HCT116 (cell line): ENCODE results near the gene SLC25A21. TPM values are rescaled to one million over a fixed set of nuclear protein-coding genes. Genes with fewer than 3 reads are reported as not detected.

Experiments
- ATAC-seq: fragments of 200-7000 bp; cut with Tn5 transposase; 2 replicates; pipeline ENCODE4 v1.9.1; 2020; ENCODE audit warnings: mild to moderate bottlenecking, moderate library complexity
- BruUV-seq: library from RNA; stranded (reverse); fragments of 400-500 nt; replicated peaks from 2 replicates; lab custom pipeline; 2021; lab: Mats Ljungman, UMichigan
- CTCF ChIA-PET: fragments of 300-600 bp; sonication (Branson Sonifier 250); formaldehyde crosslinking; loops from one replicate; lab custom pipeline; 2021; ENCODE audit warnings: antibody characterized with exemption; lab: Charles Lee
- POLR2A ChIA-PET: fragments of 300-600, 350-600 bp; sonication (Branson Sonifier 250); formaldehyde crosslinking; loops from one replicate; lab custom pipeline; 2021; ENCODE audit warnings: antibody characterized with exemption; lab: Charles Lee
- RAD21 ChIA-PET, 2 experiments: fragments of 300-600 bp; sonication (Branson Sonifier 250); formaldehyde crosslinking; loops; one replicate each; lab custom pipeline; 2023; ENCODE audit warnings: low total read pairs in 2 of 2; ENCODE audit not compliant: uncharacterized antibody in 2 of 2, unreplicated experiment in 2 of 2, low non-redundant PET in 1 of 2; lab: Charles Lee
- DNase-seq: peaks from one replicate; pipeline ENCODE4 v3.0.0-alpha.2; 2010; ENCODE audit warnings: low read depth, low spot score
- H2AFZ ChIP-seq: fragments of 200-600 bp; shearing (Covaris generic), sonication (generic); 2 replicates; pipeline ENCODE4 v1.6.1; 2017; ENCODE audit warnings: low read depth, mixed run types, mixed read lengths, antibody characterized with exemption, low read length; ENCODE audit not compliant: poor library complexity, severe bottlenecking
- H3K27ac ChIP-seq: 2 replicates; pipeline ENCODE4 v1.5.1; 2012; ENCODE audit warnings: low read depth, low read length
- H3K27me3 ChIP-seq: fragments of 200-600 bp; sonication (generic); 2 replicates; pipeline ENCODE4 v1.6.1; 2016; ENCODE audit warnings: mixed run types, low read length, mixed read lengths; ENCODE audit not compliant: insufficient read depth
- H3K36me3 ChIP-seq, 2 experiments: fragments of 200-500 bp in 1 of 2; fragments of 200-600 bp in 1 of 2; sonication (Bioruptor generic) in 1 of 2; sonication (generic) in 1 of 2; 2 replicates each; pipeline versions ENCODE4 v1.5.1 to v1.6.1; 2014 to 2016; ENCODE audit warnings: low read length in 2 of 2, inconsistent platforms in 1 of 2, mixed read lengths in 1 of 2, mixed run types in 1 of 2; ENCODE audit not compliant: insufficient read depth in 2 of 2, control insufficient read depth in 1 of 2
- H3K4me1 ChIP-seq, 2 experiments: fragments of 200-600 bp in 1 of 2; sonication (generic) in 1 of 2; 2 replicates each; pipeline versions ENCODE4 v1.5.1 to v1.6.1; 2012 to 2017; ENCODE audit warnings: low read length in 2 of 2, inconsistent platforms in 1 of 2, mild to moderate bottlenecking in 1 of 2, mixed read lengths in 1 of 2, mixed run types in 1 of 2, moderate library complexity in 1 of 2; ENCODE audit not compliant: insufficient read depth in 2 of 2, control insufficient read depth in 1 of 2
- H3K4me2 ChIP-seq: fragments of 200-600 bp; sonication (generic); 2 replicates; pipeline ENCODE4 v1.6.1; 2017; ENCODE audit warnings: mixed run types, low read length, mixed read lengths
- H3K4me3 ChIP-seq, 2 experiments: fragments of 200-600 bp in 1 of 2; sonication (generic) in 1 of 2; replicated peaks in 1 of 2; 2 replicates each; pipeline ENCODE4 v1.5.1; 2011 to 2016; ENCODE audit warnings: low read length in 2 of 2, control low read depth in 1 of 2, low read depth in 1 of 2, mild to moderate bottlenecking in 1 of 2, mixed read lengths in 1 of 2, mixed run types in 1 of 2
- H3K79me2 ChIP-seq: fragments of 200-600 bp; sonication (generic); 2 replicates; pipeline ENCODE4 v1.6.1; 2017; ENCODE audit warnings: mild to moderate bottlenecking, mixed run types, low read length, moderate library complexity, mixed read lengths; ENCODE audit not compliant: insufficient read depth
- H3K9ac ChIP-seq: fragments of 200-600 bp; sonication (generic); 2 replicates; pipeline ENCODE4 v1.6.1; 2016; ENCODE audit warnings: low read length, mixed read lengths
- H3K9me2 ChIP-seq: fragments of 200-600 bp; sonication (generic), shearing (Covaris generic); 2 replicates; pipeline ENCODE4 v1.6.1; 2017; ENCODE audit warnings: mixed run types, mild to moderate bottlenecking, moderate library complexity; ENCODE audit not compliant: insufficient read depth
- H3K9me3 ChIP-seq, 2 experiments: fragments of 200-500 bp in 1 of 2; fragments of 200-600 bp in 1 of 2; sonication (Bioruptor generic) in 1 of 2; sonication (generic) in 1 of 2; 2 replicates each; pipeline ENCODE4 v1.6.1; 2014 to 2017; ENCODE audit warnings: low read length in 2 of 2, mixed read lengths in 2 of 2, inconsistent platforms in 1 of 2, low read depth in 1 of 2, mild to moderate bottlenecking in 1 of 2, mixed run types in 1 of 2, moderate library complexity in 1 of 2; ENCODE audit not compliant: control insufficient read depth in 1 of 2, insufficient read depth in 1 of 2
- H4K20me1 ChIP-seq: fragments of 200-600 bp; sonication (generic), shearing (Covaris generic); 2 replicates; pipeline ENCODE4 v1.6.1; 2017; ENCODE audit warnings: mixed run types, mild to moderate bottlenecking, moderate library complexity; ENCODE audit not compliant: insufficient read depth
- CTCF ChIP-seq, 3 experiments: fragments of 200-600 bp in 1 of 3; sonication (generic) in 1 of 3; IDR thresholded peaks in 2 of 3; conservative IDR thresholded peaks in 1 of 3; 2 replicates each; pipeline ENCODE4 v1.5.1; 2012 to 2017; ENCODE audit warnings: low read depth in 2 of 3, low read length in 2 of 3, antibody characterized with exemption in 1 of 3, borderline replicate concordance in 1 of 3, control low read depth in 1 of 3, mild to moderate bottlenecking in 1 of 3, mixed read lengths in 1 of 3, mixed run types in 1 of 3, moderate library complexity in 1 of 3; ENCODE audit not compliant: insufficient read depth in 1 of 3
- POLR2A ChIP-seq: IDR thresholded peaks from 2 replicates; pipeline ENCODE4 v1.7.0; 2011; ENCODE audit warnings: borderline replicate concordance; ENCODE audit not compliant: insufficient read depth, insufficient read length; ENCODE audit errors: extremely low read depth
- POLR2AphosphoS5 ChIP-seq: IDR thresholded peaks from 2 replicates; pipeline ENCODE4 v1.6.1; 2011; ENCODE audit warnings: mild to moderate bottlenecking, low read depth, low read length, moderate library complexity
- RAD21 ChIP-seq: IDR thresholded peaks from 2 replicates; pipeline ENCODE4 v1.6.1; 2012; ENCODE audit warnings: low read depth, mild to moderate bottlenecking
- SP1 ChIP-seq: IDR thresholded peaks from 2 replicates; pipeline ENCODE4 v1.6.1; 2012; ENCODE audit warnings: low read depth
- intact Hi-C: fragments of 100-400 bp; cut with micrococcal nuclease; formaldehyde crosslinking; loops from 2 replicates; pipeline ENCODE4 v1.10.0; 2022
- total RNA-seq: library from RNA; stranded (reverse); gene quantifications from one replicate; pipeline ENCODE4 v1.2.1, GENCODE V29; 2021; ENCODE audit not compliant: unreplicated experiment

The SLC25A21 gene
- total RNA-seq, 1 experiment from 2014 or later, result 3.5 TPM

GRCh38 chr14:37129047-37129446, 43.4 kb downstream of the SLC25A21 start:
- Histone ChIP-seq H4K20me1 (no peaks in the 10 kb centered on the region), H3K27me3 (no peaks in the 10 kb centered on the region), H3K4me3 (no peak overlapping the region), H3K4me1 (no peaks in the 10 kb centered on the region), H3K9me2 (no peaks in the 10 kb centered on the region), H2AFZ (no peak overlapping the region), H3K9me3 (no peaks in the 10 kb centered on the region), H3K36me3 (no peaks in the 10 kb centered on the region), H3K79me2 (no peaks in the 10 kb centered on the region), H3K9ac (no peak overlapping the region)
- ChIA-PET CTCF (interaction anchor here (1.0 kb wide), 1 partner anchor 11 kb away, joined by 3 read pairs; no protein-coding TSS in a partner anchor), RAD21 (no interaction called here), POLR2A (no interaction called here)
- no TSS peak for BruUV-seq
- ATAC-seq (no peak), DNase-seq (no peak)
- intact Hi-C loops, result no loop called here
- TF ChIP-seq SP1 (no peak), POLR2A (no peak), RAD21 (no peak)
- TF ChIP-seq, all 23 proteins: peak for 0
- no peak overlapping the region for H3K27ac ChIP-seq
- H3K4me2 ChIP-seq, result no peak overlapping the region

GRCh38 chr14:37124614-37125013, 47.8 kb downstream of the SLC25A21 start:
- Histone ChIP-seq H2AFZ (no peak overlapping the region), H3K9me3 (no peaks in the 10 kb centered on the region), H3K36me3 (no peaks in the 10 kb centered on the region), H3K79me2 (no peaks in the 10 kb centered on the region), H3K9ac (no peak overlapping the region), H3K27ac (no peak overlapping the region), H3K9me2 (no peaks in the 10 kb centered on the region), H3K4me3 (no peak overlapping the region), H3K4me1 (peaks cover 0 to 10% of the 10 kb centered on the region in 2 experiments; a peak in 2 of 4 replicates), H3K4me2 (no peak overlapping the region), H4K20me1 (no peaks in the 10 kb centered on the region), H3K27me3 (no peaks in the 10 kb centered on the region)
- TF ChIP-seq RAD21 (peak; percentile 40; the same call in 1 of the 2 replicates), POLR2AphosphoS5 (no peak), CTCF (IDR thresholded peaks at IDR 0.05 in 2 of 3, conservative IDR thresholded peaks at IDR 0.05 in 1 of 3; ENCODE audit: borderline replicate concordance in 1 of 3, insufficient read depth in 1 of 3, low read depth in 2 of 3, low read length in 2 of 3) (peak in 1 of 3 experiments; percentile 30; a peak in 2 of 6 replicates)
- RAD21 ChIA-PET, result no interaction called here
- intact Hi-C loops, result no loop called here
- ATAC-seq, result peak; percentile 58; the same call in 1 of the 2 replicates
- no peak for DNase-seq
- POLR2A ChIA-PET, result no interaction called here
- CTCF ChIA-PET, result interaction anchor here (2.5 kb wide), 1 partner anchor 182 kb away, joined by 8 read pairs; no protein-coding TSS in a partner anchor
- BruUV-seq, result no TSS peak
